ENCODE data around the gene UBE2QL1.

DNA sequence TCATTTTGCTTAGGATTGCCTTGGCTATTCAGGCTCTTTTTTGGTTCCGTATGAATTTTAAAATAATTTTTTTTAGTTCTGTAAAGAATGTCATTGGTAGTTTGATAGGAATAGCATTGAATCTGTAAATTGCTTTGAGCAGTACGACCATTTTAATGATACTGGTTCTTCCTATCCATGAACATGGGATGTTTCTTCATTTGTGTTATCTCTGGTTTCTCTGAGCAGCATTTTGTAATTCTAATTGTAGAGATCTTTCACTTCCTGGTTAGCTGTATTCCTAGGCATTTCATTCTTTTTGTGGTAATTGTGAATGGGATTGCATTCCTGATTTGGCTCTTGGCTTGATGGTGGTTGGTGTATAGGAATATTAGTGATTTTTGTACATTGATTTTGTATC is 6.3 kb upstream of the UBE2QL1 start:
- TF ChIP-seq, protein P1, sequence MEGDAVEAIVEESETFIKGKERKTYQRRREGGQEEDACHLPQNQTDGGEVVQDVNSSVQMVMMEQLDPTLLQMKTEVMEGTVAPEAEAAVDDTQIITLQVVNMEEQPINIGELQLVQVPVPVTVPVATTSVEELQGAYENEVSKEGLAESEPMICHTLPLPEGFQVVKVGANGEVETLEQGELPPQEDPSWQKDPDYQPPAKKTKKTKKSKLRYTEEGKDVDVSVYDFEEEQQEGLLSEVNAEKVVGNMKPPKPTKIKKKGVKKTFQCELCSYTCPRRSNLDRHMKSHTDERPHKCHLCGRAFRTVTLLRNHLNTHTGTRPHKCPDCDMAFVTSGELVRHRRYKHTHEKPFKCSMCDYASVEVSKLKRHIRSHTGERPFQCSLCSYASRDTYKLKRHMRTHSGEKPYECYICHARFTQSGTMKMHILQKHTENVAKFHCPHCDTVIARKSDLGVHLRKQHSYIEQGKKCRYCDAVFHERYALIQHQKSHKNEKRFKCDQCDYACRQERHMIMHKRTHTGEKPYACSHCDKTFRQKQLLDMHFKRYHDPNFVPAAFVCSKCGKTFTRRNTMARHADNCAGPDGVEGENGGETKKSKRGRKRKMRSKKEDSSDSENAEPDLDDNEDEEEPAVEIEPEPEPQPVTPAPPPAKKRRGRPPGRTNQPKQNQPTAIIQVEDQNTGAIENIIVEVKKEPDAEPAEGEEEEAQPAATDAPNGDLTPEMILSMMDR (IDR thresholded peaks at IDR 0.05) = no peak
- TF ChIP-seq EZH2 (IDR thresholded peaks at IDR 0.05; ENCODE audit: borderline replicate concordance, insufficient read depth, low read depth, low read length, poor library complexity, severe bottlenecking) = no peak
